RWPE2 (cell line): ENCODE results near the gene CHRNA3.

Experiments used
- ATAC-seq: fragments of 200-7000 bp; cut with Tn5 transposase; 3 replicates; pipeline ENCODE4 v1.9.1; 2021; ENCODE audit warnings: low read depth
- DNase-seq: peaks from one replicate; pipeline ENCODE4 v3.0.0-alpha.2; 2020; ENCODE audit warnings: low spot score
- H3K27ac ChIP-seq: fragments of 450-650 bp; 2 replicates; pipeline ENCODE4 v1.5.1; 2017; ENCODE audit warnings: mild to moderate bottlenecking; ENCODE audit not compliant: poor library complexity, severe bottlenecking
- H3K27me3 ChIP-seq: fragments of 250-450 bp; sonication (Bioruptor Pico); 2 replicates; pipeline ENCODE4 v1.5.1; 2021; ENCODE audit warnings: mild to moderate bottlenecking, moderate library complexity; ENCODE audit not compliant: insufficient read depth, poor library complexity, severe bottlenecking
- H3K36me3 ChIP-seq: fragments of 250-450 bp; sonication (Bioruptor Pico); 2 replicates; pipeline ENCODE4 v1.5.1; 2020; ENCODE audit warnings: low read depth, mild to moderate bottlenecking, moderate library complexity
- H3K4me1 ChIP-seq: fragments of 250-450 bp; sonication (Bioruptor Pico); 2 replicates; pipeline ENCODE4 v1.5.1; 2021; ENCODE audit warnings: mild to moderate bottlenecking, moderate library complexity; ENCODE audit not compliant: insufficient read depth, poor library complexity, severe bottlenecking
- H3K4me3 ChIP-seq: fragments of 250-450 bp; sonication (Bioruptor Pico); 2 replicates; pipeline ENCODE4 v1.5.1; 2021; ENCODE audit warnings: mild to moderate bottlenecking, moderate library complexity; ENCODE audit not compliant: severe bottlenecking
- H3K9me3 ChIP-seq: fragments of 250-450 bp; sonication (Bioruptor Pico); 2 replicates; pipeline ENCODE4 v1.5.1; 2021; ENCODE audit warnings: mild to moderate bottlenecking, moderate library complexity; ENCODE audit not compliant: severe bottlenecking
- TF ChIP-seq, protein P1 (sequence below): fragments of 450-650 bp; IDR thresholded peaks from one replicate; pipeline ENCODE4 v1.5.1; 2017; ENCODE audit warnings: mild to moderate bottlenecking, moderate library complexity; ENCODE audit not compliant: poor library complexity, severe bottlenecking

CHRNA3 gene

DNA sequence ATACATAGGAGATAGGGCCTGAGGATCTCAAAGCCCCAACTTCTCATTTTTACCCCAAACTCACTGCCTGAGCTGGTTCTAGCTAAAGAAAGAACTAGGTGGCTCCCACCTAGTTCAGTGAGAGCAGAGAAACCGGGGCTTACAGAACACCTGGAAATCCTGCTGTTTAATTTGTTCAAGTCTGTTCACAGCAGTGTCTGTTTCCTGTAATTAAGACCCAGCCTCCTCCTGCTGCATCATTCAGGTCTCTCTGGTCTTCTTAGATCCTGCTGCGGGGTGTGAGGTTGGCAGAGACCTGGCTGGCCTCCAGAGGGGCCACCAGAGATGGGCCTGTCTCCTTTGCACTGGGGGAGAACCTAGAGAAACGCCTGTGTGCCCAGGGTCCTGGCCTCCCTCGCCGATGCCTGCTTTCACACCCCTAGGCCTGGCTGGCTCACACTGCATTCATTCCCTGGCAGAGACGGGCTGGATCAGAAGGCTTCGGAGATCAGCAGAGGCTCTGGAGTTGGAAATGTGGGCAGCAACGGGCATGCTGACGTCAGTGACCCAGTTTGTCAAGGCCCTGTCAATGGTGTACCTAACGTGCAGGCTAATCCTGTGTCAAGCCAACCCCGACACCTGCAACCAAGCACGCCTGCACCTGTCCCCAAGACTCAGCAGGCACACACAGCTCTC is 4.9 kb upstream of the CHRNA3 start:
- Histone ChIP-seq H3K27ac (no peak overlapping the region), H3K27me3 (peaks cover 21% of the 10 kb centered on the region), H3K4me1 (peaks cover 8% of the 10 kb centered on the region), H3K9me3 (no peaks in the 10 kb centered on the region), H3K4me3 (no peak overlapping the region), H3K36me3 (no peaks in the 10 kb centered on the region)
- DNase-seq: no peak
- TF ChIP-seq, protein P1, sequence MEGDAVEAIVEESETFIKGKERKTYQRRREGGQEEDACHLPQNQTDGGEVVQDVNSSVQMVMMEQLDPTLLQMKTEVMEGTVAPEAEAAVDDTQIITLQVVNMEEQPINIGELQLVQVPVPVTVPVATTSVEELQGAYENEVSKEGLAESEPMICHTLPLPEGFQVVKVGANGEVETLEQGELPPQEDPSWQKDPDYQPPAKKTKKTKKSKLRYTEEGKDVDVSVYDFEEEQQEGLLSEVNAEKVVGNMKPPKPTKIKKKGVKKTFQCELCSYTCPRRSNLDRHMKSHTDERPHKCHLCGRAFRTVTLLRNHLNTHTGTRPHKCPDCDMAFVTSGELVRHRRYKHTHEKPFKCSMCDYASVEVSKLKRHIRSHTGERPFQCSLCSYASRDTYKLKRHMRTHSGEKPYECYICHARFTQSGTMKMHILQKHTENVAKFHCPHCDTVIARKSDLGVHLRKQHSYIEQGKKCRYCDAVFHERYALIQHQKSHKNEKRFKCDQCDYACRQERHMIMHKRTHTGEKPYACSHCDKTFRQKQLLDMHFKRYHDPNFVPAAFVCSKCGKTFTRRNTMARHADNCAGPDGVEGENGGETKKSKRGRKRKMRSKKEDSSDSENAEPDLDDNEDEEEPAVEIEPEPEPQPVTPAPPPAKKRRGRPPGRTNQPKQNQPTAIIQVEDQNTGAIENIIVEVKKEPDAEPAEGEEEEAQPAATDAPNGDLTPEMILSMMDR: no peak
- peak; percentile 15; the same call in 1 of the 3 replicates for ATAC-seq

DNA sequence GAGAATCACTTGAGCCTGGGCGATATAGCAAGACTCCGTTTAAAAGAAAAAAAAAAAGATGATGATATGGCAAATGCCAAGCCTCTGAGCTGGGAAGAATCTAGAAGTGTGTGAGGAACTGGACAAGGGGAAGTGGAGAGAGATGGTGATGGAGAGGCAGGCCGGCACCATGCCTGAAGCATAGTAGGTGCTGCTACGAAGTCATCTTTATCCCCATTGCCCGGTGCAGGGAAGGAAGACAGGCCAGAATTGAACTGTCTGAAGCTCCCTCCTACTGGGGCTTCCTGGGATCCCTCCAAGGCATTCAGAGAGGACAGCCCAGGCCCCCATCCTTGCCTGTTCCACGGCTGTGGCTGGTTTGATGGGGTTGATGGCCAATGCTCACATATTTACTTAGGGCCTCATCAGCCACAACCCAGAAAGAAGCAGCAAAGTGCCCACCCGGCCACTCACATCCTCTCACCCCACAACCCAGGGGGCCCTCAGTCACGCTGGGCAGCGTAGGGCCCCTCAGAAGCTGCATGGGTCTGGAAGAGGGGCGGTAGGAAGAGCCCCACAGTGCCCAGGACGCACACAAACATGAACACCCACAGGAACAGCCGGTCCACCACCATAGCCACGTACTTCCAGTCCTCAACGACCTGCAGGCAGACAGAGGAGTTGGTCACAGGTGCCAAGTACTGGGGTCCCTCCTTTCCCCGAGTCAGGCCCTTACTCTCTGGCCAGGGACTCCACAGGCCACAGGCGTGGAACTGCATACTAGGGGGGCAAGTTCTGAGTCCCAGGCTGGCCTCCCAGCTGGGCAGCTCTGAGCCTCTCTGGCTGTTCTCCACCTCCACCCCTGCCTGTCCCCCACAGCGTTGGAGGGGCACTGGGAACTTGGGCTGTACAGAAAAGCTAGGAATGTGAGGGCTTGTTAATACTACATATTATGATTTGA is 4.1 kb upstream of the CHRNA3 start:
- Histone ChIP-seq H3K9me3 (no peaks in the 10 kb centered on the region), H3K4me1 (peaks cover 8% of the 10 kb centered on the region), H3K36me3 (no peaks in the 10 kb centered on the region), H3K4me3 (no peak overlapping the region), H3K27ac (no peak overlapping the region), H3K27me3 (peaks cover 29% of the 10 kb centered on the region)
- TF ChIP-seq, protein P1: no peak
- ATAC-seq (no peak), DNase-seq (peak; percentile 56)

DNA sequence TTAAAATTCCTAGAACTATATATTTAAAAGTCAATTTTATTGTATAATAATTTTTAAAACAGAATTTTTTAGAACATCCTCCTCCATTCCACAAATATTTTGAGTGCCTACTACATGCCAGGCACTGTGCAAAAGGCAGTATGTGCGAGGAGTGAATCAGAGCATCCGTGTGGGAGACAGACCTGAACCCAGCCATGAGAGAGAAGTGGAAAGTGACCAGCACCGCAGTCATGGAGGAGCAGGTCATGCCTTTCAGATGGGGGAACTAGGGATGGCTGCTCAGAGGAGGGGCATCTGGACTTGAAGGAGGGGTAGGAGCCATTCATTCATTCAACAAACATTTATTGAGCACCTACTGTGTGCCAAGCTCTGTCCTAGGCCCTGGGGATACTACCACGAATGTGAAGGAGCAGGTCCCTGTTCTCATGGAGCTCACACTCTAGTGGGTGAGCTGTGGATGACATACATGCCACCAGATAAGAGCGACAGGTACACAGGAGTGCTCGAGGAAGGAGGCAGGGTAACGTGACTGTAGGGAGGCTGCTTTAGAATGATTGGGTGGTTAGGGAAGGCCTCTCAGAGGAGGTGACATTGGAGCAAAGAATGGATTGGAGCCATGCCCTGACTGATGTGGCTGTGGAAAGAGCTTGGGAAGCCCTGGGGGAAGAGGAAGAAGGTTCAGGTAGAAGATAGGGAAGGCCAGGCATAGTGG is 3.1 kb upstream of the CHRNA3 start:
- ATAC-seq: no peak

DNA sequence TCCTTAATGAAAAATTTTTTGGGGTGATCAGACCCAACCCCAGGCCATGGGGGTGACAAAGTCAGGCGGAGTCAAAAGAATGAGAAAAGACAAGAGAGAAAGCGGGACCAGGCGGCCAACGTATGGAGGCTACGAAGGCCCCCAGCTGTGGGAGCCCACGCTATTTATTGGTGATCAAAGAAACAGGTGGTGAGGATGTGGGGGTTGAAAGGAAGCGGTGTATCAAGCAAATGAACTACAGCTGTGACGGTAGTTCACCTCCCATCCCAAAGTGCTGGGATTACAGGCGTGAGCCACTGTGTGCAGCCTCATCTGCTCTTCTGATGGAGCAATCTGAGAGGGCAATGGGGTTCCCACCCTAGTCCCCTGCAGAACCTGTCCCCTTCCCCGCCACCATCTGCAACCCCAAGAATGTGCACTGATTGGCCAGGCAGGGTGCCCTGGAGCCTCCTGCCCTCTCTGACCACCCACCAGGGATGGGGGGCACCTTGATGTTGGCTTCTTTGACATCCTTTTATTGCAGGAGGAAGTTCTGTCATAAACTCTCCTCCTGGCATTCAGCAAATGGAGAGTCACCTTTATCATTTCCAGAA is 1.1 kb upstream of the CHRNA3 start:
- Histone ChIP-seq H3K27ac (no peak overlapping the region), H3K9me3 (no peaks in the 10 kb centered on the region), H3K4me3 (no peak overlapping the region), H3K36me3 (no peaks in the 10 kb centered on the region), H3K4me1 (no peaks in the 10 kb centered on the region), H3K27me3 (peaks cover 34% of the 10 kb centered on the region)
- TF ChIP-seq, protein P1: no peak
- ATAC-seq: no peak
- peak; percentile 34 for DNase-seq

More for the DNA sequence above, 3.1 kb upstream of the CHRNA3 start:
- TF ChIP-seq, protein P1: no peak
- Histone ChIP-seq H3K9me3 (no peaks in the 10 kb centered on the region), H3K4me3 (no peak overlapping the region), H3K27me3 (peaks cover 37% of the 10 kb centered on the region), H3K36me3 (no peaks in the 10 kb centered on the region), H3K4me1 (peaks cover 8% of the 10 kb centered on the region), H3K27ac (no peak overlapping the region)
- peak; percentile 33 for DNase-seq
